K562 (cell line): ENCODE measurements around the gene C22orf42. TPM values are rescaled to one million over a fixed set of nuclear protein-coding genes. Genes with fewer than 3 reads are reported as not detected.

Experiments used
- ATAC-seq: fragments of 200-7000 bp; cut with Tn5 transposase; 3 replicates; pipeline ENCODE4 v1.9.1; 2020; ENCODE audit warnings: moderate library complexity
- BruUV-seq: library from RNA; stranded (reverse); fragments of 400-500 nt; replicated peaks from 2 replicates; lab custom pipeline; 2021; lab: Mats Ljungman, UMichigan
- CTCF ChIA-PET: fragments of 300-600 bp; formaldehyde crosslinking; extraction: SDS; loops from one replicate; lab custom pipeline; 2021; ENCODE audit warnings: low intra/inter-chr PET ratio; lab: Yijun Ruan, JAX
- POLR2A ChIA-PET: fragments of 300-600, 350-650 bp; sonication (Branson Sonifier 250); formaldehyde crosslinking; extraction: SDS; loops from one replicate; lab custom pipeline; 2021; ENCODE audit warnings: antibody characterized with exemption, inconsistent platforms; lab: Yijun Ruan, JAX
- DNase-seq, 4 experiments: peaks; one replicate each; pipeline versions ENCODE4 v3.0.0 to v3.0.0-alpha.2; 2011 to 2018; ENCODE audit warnings: low spot score in 3 of 4, mixed read lengths in 3 of 4; ENCODE audit errors: extremely low read depth in 1 of 4
- FAIRE-seq: peaks from 2 replicates; lab custom pipeline; 2011; peaks lifted over from hg19 to GRCh38; lab: Jason Lieb, UNC
- H2AFZ ChIP-seq: 2 replicates; pipeline ENCODE4 v1.6.0; 2011; ENCODE audit warnings: low read depth, low read length, control low read depth, inconsistent platforms
- H3K27ac ChIP-seq: fragments of 200-600 bp; 3 replicates; pipeline ENCODE4 v1.8.0; 2011; ENCODE audit warnings: low read depth, mild to moderate bottlenecking, control low read depth, inconsistent platforms, low read length, moderate library complexity, mixed read lengths; ENCODE audit errors: extremely low read depth
- H3K27me3 ChIP-seq, 2 experiments: fragments of 300-600 bp in 1 of 2; 2 replicates in 1 of 2; 3 replicates in 1 of 2; pipeline versions ENCODE4 v1.6.0 to v1.8.0; 2011; ENCODE audit warnings: inconsistent platforms in 2 of 2, low read length in 2 of 2, mild to moderate bottlenecking in 1 of 2, mixed read lengths in 1 of 2, moderate library complexity in 1 of 2; ENCODE audit not compliant: control insufficient read depth in 2 of 2, insufficient read depth in 2 of 2
- H3K36me3 ChIP-seq: fragments of 300-600 bp; 3 replicates; pipeline ENCODE4 v1.8.0; 2011; ENCODE audit warnings: mild to moderate bottlenecking, low read length, inconsistent platforms; ENCODE audit not compliant: control insufficient read depth, insufficient read depth
- H3K4me1 ChIP-seq, 2 experiments: fragments of 200-600 bp in 1 of 2; replicated peaks in 1 of 2; 2 replicates in 1 of 2; 3 replicates in 1 of 2; pipeline versions ENCODE4 v1.5.1 to v1.8.0; 2011; ENCODE audit warnings: inconsistent platforms in 2 of 2, low read length in 2 of 2, mild to moderate bottlenecking in 1 of 2, mixed read lengths in 1 of 2, moderate library complexity in 1 of 2; ENCODE audit not compliant: control insufficient read depth in 2 of 2, insufficient read depth in 2 of 2
- H3K4me2 ChIP-seq: 2 replicates; pipeline ENCODE4 v1.6.1; 2011; ENCODE audit warnings: low read length, control low read depth, inconsistent platforms, mixed read lengths; ENCODE audit not compliant: insufficient read depth
- H3K4me3 ChIP-seq: fragments of 200-600 bp; sonication (generic), shearing (Covaris generic); 2 replicates; pipeline ENCODE4 v1.5.1; 2016; ENCODE audit warnings: control low read depth, inconsistent platforms
- H3K79me2 ChIP-seq: fragments of 200-600 bp; 3 replicates; pipeline ENCODE4 v1.8.0; 2011; ENCODE audit warnings: low read length, inconsistent platforms; ENCODE audit not compliant: control insufficient read depth, insufficient read depth
- H3K9ac ChIP-seq, 2 experiments: 2 replicates each; pipeline versions ENCODE4 v1.6.0 to v1.6.1; 2011; ENCODE audit warnings: low read depth in 2 of 2, low read length in 2 of 2, control low read depth in 1 of 2, inconsistent platforms in 1 of 2, mild to moderate bottlenecking in 1 of 2, mixed read lengths in 1 of 2; ENCODE audit not compliant: insufficient read depth in 1 of 2
- H3K9me1 ChIP-seq: one replicate; pipeline ENCODE4 v1.6.0; 2011; ENCODE audit warnings: inconsistent platforms, mild to moderate bottlenecking, low read length, moderate library complexity; ENCODE audit not compliant: control insufficient read depth, insufficient read depth
- H3K9me3 ChIP-seq: replicated peaks from 2 replicates; pipeline ENCODE4 v1.5.1; 2011; ENCODE audit warnings: low read depth, low read length, inconsistent platforms; ENCODE audit not compliant: control insufficient read depth, insufficient read depth
- H4K20me1 ChIP-seq: replicated peaks from 2 replicates; pipeline ENCODE4 v1.6.1; 2011; ENCODE audit warnings: low read length, inconsistent platforms, mixed read lengths; ENCODE audit not compliant: control insufficient read depth, insufficient read depth
- ATF2 ChIP-seq: sonication (generic); formaldehyde crosslinking; IDR thresholded peaks from 2 replicates; pipeline ENCODE4 v1.8.1; 2022; ENCODE audit warnings: missing genetic modification reagents
- BMI1 ChIP-seq: fragments of 150-350 bp; IDR thresholded peaks from 2 replicates; pipeline ENCODE4 v1.6.1; 2014; ENCODE audit warnings: low read length
- HDAC3 ChIP-seq: fragments of 450-650 bp; IDR thresholded peaks from 2 replicates; pipeline ENCODE4 v1.6.1; 2018; ENCODE audit warnings: borderline replicate concordance, mild to moderate bottlenecking, moderate library complexity; ENCODE audit not compliant: partially characterized antibody
- HMG20A ChIP-seq: fragments of 450-650 bp; formaldehyde crosslinking; conservative IDR thresholded peaks from 2 replicates; pipeline ENCODE4 v1.4.0; 2020; ENCODE audit warnings: mild to moderate bottlenecking, mixed read lengths
- NCOA4 ChIP-seq: fragments of 450-650 bp; IDR thresholded peaks from 2 replicates; pipeline ENCODE4 v1.6.1; 2018; ENCODE audit warnings: mild to moderate bottlenecking; ENCODE audit not compliant: partially characterized antibody
- NFIC ChIP-seq: fragments of 450-650 bp; IDR thresholded peaks from 2 replicates; pipeline ENCODE4 v1.6.1; 2017; ENCODE audit warnings: mild to moderate bottlenecking, inconsistent platforms
- PHB2 ChIP-seq: fragments of 450-650 bp; IDR thresholded peaks from 2 replicates; pipeline ENCODE4 v1.6.1; 2017; ENCODE audit warnings: low read depth
- POU5F1 ChIP-seq: fragments of 150-350 bp; IDR thresholded peaks from 2 replicates; pipeline ENCODE4 v1.6.1; 2014; ENCODE audit warnings: borderline replicate concordance, low read length, low read depth, mild to moderate bottlenecking; ENCODE audit not compliant: partially characterized antibody
- SAFB ChIP-seq: fragments of 200-400 bp; formaldehyde crosslinking; IDR thresholded peaks from 2 replicates; pipeline ENCODE4 v1.6.1; 2017; ENCODE audit warnings: low read depth, low read length, borderline replicate concordance
- SETDB1 ChIP-seq: IDR thresholded peaks from one replicate; pipeline ENCODE4 v1.6.1; 2012; ENCODE audit warnings: low read length, control low read depth, inconsistent platforms
- SNRNP70 ChIP-seq: fragments of 200-400 bp; formaldehyde crosslinking; optimal IDR thresholded peaks from 2 replicates; pipeline ENCODE3; 2017; ENCODE audit warnings: low read depth, low read length
- SP1 ChIP-seq: sonication (generic); formaldehyde crosslinking; IDR thresholded peaks from 2 replicates; pipeline ENCODE4 v1.8.1; 2022; ENCODE audit warnings: mild to moderate bottlenecking, missing genetic modification reagents
- TAL1 ChIP-seq: fragments of 450-650 bp; IDR thresholded peaks from 2 replicates; pipeline ENCODE4 v1.6.1; 2016; ENCODE audit warnings: mild to moderate bottlenecking
- TFAM ChIP-seq: fragments of 250-450 bp; sonication (Bioruptor Pico); conservative IDR thresholded peaks from 2 replicates; pipeline ENCODE4 v1.5.0; 2021; ENCODE audit warnings: mild to moderate bottlenecking, moderate library complexity
- ZBTB33 ChIP-seq: sonication (generic); formaldehyde crosslinking; IDR thresholded peaks from 2 replicates; pipeline ENCODE4 v1.8.1; 2023; ENCODE audit warnings: mild to moderate bottlenecking, missing genetic modification reagents
- ZNF140 ChIP-seq: fragments of 250-450 bp; sonication (Bioruptor Pico); IDR thresholded peaks from 2 replicates; pipeline ENCODE4 v1.8.0; 2021; ENCODE audit warnings: moderate library complexity, mild to moderate bottlenecking, inconsistent platforms
- ZNF212 ChIP-seq: fragments of 450-650 bp; formaldehyde crosslinking; IDR thresholded peaks from 2 replicates; pipeline ENCODE4 v1.4.0; 2020; ENCODE audit warnings: mild to moderate bottlenecking
- ZNF277 ChIP-seq: fragments of 250-450 bp; sonication (Bioruptor Pico); IDR thresholded peaks from 2 replicates; pipeline ENCODE4 v1.8.0; 2022; ENCODE audit warnings: inconsistent platforms, mild to moderate bottlenecking, moderate library complexity, borderline replicate concordance
- ZNF584 ChIP-seq: fragments of 200-800 bp; sonication (Bioruptor generic); IDR thresholded peaks from 2 replicates; pipeline ENCODE4 v1.6.1; 2016; ENCODE audit warnings: low read depth, mild to moderate bottlenecking, missing genetic modification characterization, missing compliant biosample characterization
- WGBS: fragments of 100-300 bp; shearing (Covaris generic); methylation state at CpG from one replicate; pipeline ENCODE4 v1.1.6; 2016; ENCODE audit warnings: low coverage, mixed read lengths; ENCODE audit not compliant: insufficient coverage; ENCODE audit errors: missing lambda C conversion rate; 5-methylcytosine and 5-hydroxymethylcytosine counted together
- in situ Hi-C: fragments of 300-500 bp; cut with MboI; formaldehyde crosslinking; loops from 4 replicates; pipeline ENCODE4 v1.15.0; 2018; ENCODE audit warnings: inconsistent platforms, mixed read lengths
- intact Hi-C: fragments of 100-400 bp; cut with micrococcal nuclease; formaldehyde crosslinking; loops from 2 replicates; pipeline ENCODE4 v1.14.2; 2022
- polyA plus RNA-seq, 8 experiments: library from polyadenylated mRNA; depleted of rRNA in 4 of 8; stranded (reverse) in 5 of 8; unstranded in 3 of 8; fragments of >200 nt; fragmentation: Nextera tagmentation in 2 of 8; fragmentation: Illumina TruSeq in 1 of 8; extraction: Ambion mirVana in 2 of 8; extraction: Trizol in 1 of 8; gene quantifications; 2 replicates each; pipeline versions ENCODE4 v1.2.1 to v1.2.3, GENCODE V29; 2011 to 2014; ENCODE audit warnings: inconsistent platforms in 1 of 8, missing spikeins in 1 of 8
- total RNA-seq, 7 experiments: library from RNA; depleted of rRNA in 6 of 7; stranded (reverse); fragments of >200 nt in 6 of 7; fragmentation: Illumina TruSeq in 2 of 7; extraction: Trizol in 2 of 7; gene quantifications; 2 replicates each; pipeline versions ENCODE4 v1.2.1 to v1.2.3, GENCODE V29; 2011 to 2021; ENCODE audit warnings: low replicate concordance in 1 of 7

C22orf42 gene
- total and polyA plus RNA-seq, 9 of the 15 experiments (the other 6 are each of a cell fraction or from before 2014, with no cell fraction given) = not detected

- no peak for TF ChIP-seq SETDB1
- TF ChIP-seq ATF2 (CRISPR knock-in tag) = no peak
- TF ChIP-seq PHB2 = no peak
- no peak for TF ChIP-seq POU5F1
- no peak for TF ChIP-seq NCOA4
- no peak for TF ChIP-seq ZBTB33 (CRISPR knock-in tag)
- TF ChIP-seq SP1 = no peak
- TF ChIP-seq ZNF140 (CRISPR knock-in tag) = no peak
- TF ChIP-seq NFIC = no peak
- no peak for TF ChIP-seq TFAM
- no peak for TF ChIP-seq ZNF212 (CRISPR knock-in tag)
- no peak for TF ChIP-seq HMG20A (CRISPR knock-in tag)
- TF ChIP-seq SNRNP70 = no peak
- no peak for TF ChIP-seq ZNF584
- no peak for TF ChIP-seq TAL1
- TF ChIP-seq ZNF277 (CRISPR knock-in tag) = no peak
- TF ChIP-seq BMI1 = no peak
- TF ChIP-seq SAFB = no peak
- TF ChIP-seq HDAC3 = no peak
- TF ChIP-seq, all 486 proteins: peak for 0
- Histone ChIP-seq H3K9me1 (no peaks in the 10 kb centered on the region), H3K4me1 (no peaks in the 10 kb centered on the region), H3K4me3 (no peak overlapping the region), H3K79me2 (no peaks in the 10 kb centered on the region), H3K9me3 (no peaks in the 10 kb centered on the region), H3K36me3 (no peaks in the 10 kb centered on the region), H3K27ac (no peak overlapping the region), H3K9ac (no peak overlapping the region), H2AFZ (no peak overlapping the region), H3K27me3 (peaks cover 7 to 30% of the 10 kb centered on the region in 2 experiments; a peak in 4 of 5 replicates), H4K20me1 (no peaks in the 10 kb centered on the region), H3K4me2 (no peak overlapping the region)
- 11% methylated on average over 9 of the region's 73 CpGs for WGBS
- BruUV-seq = no TSS peak
- ChIA-PET POLR2A (no interaction called here), CTCF (no interaction called here)
- in situ Hi-C loops (no loop called here), intact Hi-C loops (no loop called here)
- no peak for DNase-seq
- no peak for FAIRE-seq
- no peak for ATAC-seq
Observed at GRCh38 chr22:32175683-32176644, 16.9 kb upstream of the C22orf42 start.
